Peyer's patch (tissue), 4 donors: ENCODE measurements around the gene IPP.

ENCODE experiments used
- CTCF ChIP-seq, 6 experiments: fragments of 450-650 bp in 4 of 6; fragments of 200-600 bp in 2 of 6; sonication (generic) in 1 of 6; IDR thresholded peaks; one replicate each; pipeline ENCODE4 v1.5.1; 2017 to 2019; ENCODE audit warnings: antibody characterized with exemption in 6 of 6, mild to moderate bottlenecking in 3 of 6, moderate library complexity in 1 of 6
- POLR2A ChIP-seq, 2 donors: fragments of 450-650 bp; IDR thresholded peaks; one replicate each; pipeline ENCODE4 v1.5.1; 2017; ENCODE audit warnings: antibody characterized with exemption in 2 of 2, mild to moderate bottlenecking in 2 of 2, moderate library complexity in 2 of 2

DNA sequence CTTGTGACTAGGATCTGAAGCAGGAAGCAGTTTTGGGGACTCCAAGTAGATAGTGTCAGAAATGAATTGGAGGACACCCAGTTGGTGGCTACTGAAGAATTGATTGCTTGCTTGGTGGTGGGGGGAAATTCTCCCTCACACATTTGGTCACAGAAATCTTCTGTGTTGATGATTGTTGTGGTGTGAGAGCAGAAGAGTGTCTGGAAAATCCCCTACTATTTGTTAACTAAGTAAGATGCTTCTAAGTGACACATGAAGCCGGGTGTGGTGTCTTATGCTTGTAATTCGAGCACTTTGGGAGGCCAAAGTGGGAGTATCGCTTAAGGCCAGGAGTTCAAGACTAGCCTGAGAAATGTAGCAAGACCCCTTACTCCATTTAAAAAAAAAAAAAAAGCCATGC lies 22.5 kb upstream of the IPP start:
- no peak for TF ChIP-seq CTCF (IDR thresholded peaks at IDR 0.05)
- no peak for TF ChIP-seq POLR2A (IDR thresholded peaks at IDR 0.05)
